B cell (primary cell): ENCODE measurements around the gene PPP2R5A. TPM values are rescaled to one million over a fixed set of nuclear protein-coding genes. Genes with fewer than 3 reads are reported as not detected.

Source experiments
- ATAC-seq: fragments of 200-7000 bp; cut with Tn5 transposase; one replicate; pipeline ENCODE4 v1.10.0; 2021; ENCODE audit warnings: low read depth, mild to moderate bottlenecking, moderate number of reproducible peaks, moderate library complexity
- CTCF ChIA-PET: fragments of 350-600 bp; sonication (Branson Sonifier 250); formaldehyde crosslinking; loops from one replicate; lab custom pipeline; 2021; ENCODE audit warnings: antibody characterized with exemption, inconsistent platforms; lab: Charles Lee
- POLR2A ChIA-PET: fragments of 350-600 bp; sonication (Branson Sonifier 250); formaldehyde crosslinking; loops from one replicate; lab custom pipeline; 2021; ENCODE audit warnings: antibody characterized with exemption; lab: Charles Lee
- DNase-seq: peaks from one replicate; pipeline ENCODE4 v3.0.0; 2013
- H2AFZ ChIP-seq: 2 replicates; pipeline ENCODE4 v1.6.1; 2012; ENCODE audit warnings: mild to moderate bottlenecking, low read depth, low read length; ENCODE audit not compliant: insufficient read depth, poor library complexity, severe bottlenecking
- H3K27ac ChIP-seq, 2 donors: 1 replicate in 1 of 2; 2 replicates in 1 of 2; pipeline ENCODE4 v1.5.1; 2012 to 2013; ENCODE audit warnings: low read length in 2 of 2, mild to moderate bottlenecking in 2 of 2, moderate library complexity in 1 of 2
- H3K27me3 ChIP-seq, 4 experiments: fragments of 200-600 bp in 1 of 4; sonication (generic) in 1 of 4; replicated peaks in 1 of 4; 1 replicate in 2 of 4; 2 replicates in 2 of 4; pipeline versions ENCODE4 v1.6.1 to v1.7.0; 2013 to 2016; ENCODE audit warnings: low read length in 3 of 4, mild to moderate bottlenecking in 2 of 4, mixed read lengths in 1 of 4, moderate library complexity in 1 of 4; ENCODE audit not compliant: insufficient read depth in 4 of 4, control insufficient read depth in 3 of 4; ENCODE audit errors: control extremely low read depth in 1 of 4
- H3K36me3 ChIP-seq, 2 experiments: replicated peaks in 1 of 2; 1 replicate in 1 of 2; 2 replicates in 1 of 2; pipeline versions ENCODE4 v1.6.1 to v1.7.1; 2013; ENCODE audit warnings: low read length in 1 of 2; ENCODE audit not compliant: insufficient read depth in 2 of 2, control insufficient read depth in 1 of 2; ENCODE audit errors: control extremely low read depth in 1 of 2, extremely low read depth in 1 of 2
- H3K4me1 ChIP-seq, 2 donors: fragments of 200-600 bp in 1 of 2; sonication (generic) in 1 of 2; 1 replicate in 1 of 2; 2 replicates in 1 of 2; pipeline versions ENCODE4 v1.5.1 to v1.6.1; 2013 to 2017; ENCODE audit warnings: low read length in 2 of 2; ENCODE audit not compliant: control insufficient read depth in 2 of 2, insufficient read depth in 2 of 2
- H3K4me2 ChIP-seq: replicated peaks from 2 replicates; pipeline ENCODE3; 2012; ENCODE audit warnings: mild to moderate bottlenecking, low read depth, low read length; ENCODE audit not compliant: poor library complexity, severe bottlenecking
- H3K4me3 ChIP-seq, 5 experiments: fragments of 200-600 bp in 1 of 5; sonication (generic) in 1 of 5; 1 replicate in 3 of 5; 2 replicates in 2 of 5; pipeline versions ENCODE4 v1.5.1 to v1.7.0; 2011 to 2016; ENCODE audit warnings: low read length in 4 of 5, mild to moderate bottlenecking in 4 of 5, low read depth in 2 of 5, control low read depth in 1 of 5, moderate library complexity in 1 of 5; ENCODE audit not compliant: insufficient read depth in 1 of 5; ENCODE audit errors: control extremely low read depth in 1 of 5, extremely low read depth in 1 of 5
- H3K79me2 ChIP-seq: fragments of 200-600 bp; sonication (generic); one replicate; pipeline ENCODE4 v1.6.0; 2016; ENCODE audit warnings: low read length; ENCODE audit not compliant: control insufficient read depth, insufficient read depth
- H3K9ac ChIP-seq: fragments of 200-600 bp; sonication (generic); 2 replicates; pipeline ENCODE4 v1.6.1; 2017; ENCODE audit warnings: mild to moderate bottlenecking, low read length, moderate library complexity
- H3K9me3 ChIP-seq, 3 donors: one replicate each; pipeline versions ENCODE4 v1.6.1 to v1.7.1; 2013; ENCODE audit warnings: low read length in 2 of 3; ENCODE audit not compliant: control insufficient read depth in 2 of 3, insufficient read depth in 1 of 3; ENCODE audit errors: control extremely low read depth in 1 of 3
- H4K20me1 ChIP-seq: 2 replicates; pipeline ENCODE4 v1.6.0; 2012; ENCODE audit warnings: mild to moderate bottlenecking, low read length; ENCODE audit not compliant: insufficient read depth, control insufficient read depth, poor library complexity, severe bottlenecking
- H3K27ac Mint-ChIP-seq: one replicate; pipeline ENCODE4 v1.8.0; 2021; ENCODE audit warnings: mixed read lengths
- H3K27me3 Mint-ChIP-seq: one replicate; pipeline ENCODE4 v1.8.0; 2021; ENCODE audit warnings: mixed read lengths
- H3K4me1 Mint-ChIP-seq: one replicate; pipeline ENCODE4 v1.8.0; 2021; ENCODE audit warnings: mixed read lengths
- H3K4me3 Mint-ChIP-seq: one replicate; pipeline ENCODE4 v1.8.0; 2021; ENCODE audit warnings: mixed read lengths
- H3K9me3 Mint-ChIP-seq: one replicate; pipeline ENCODE4 v1.8.0; 2022; ENCODE audit warnings: mixed read lengths; ENCODE audit not compliant: insufficient read depth
- EZH2 ChIP-seq: IDR thresholded peaks from 2 replicates; pipeline ENCODE4 v1.6.1; 2012; ENCODE audit warnings: borderline replicate concordance, low read depth, mild to moderate bottlenecking, moderate library complexity, low read length; ENCODE audit not compliant: insufficient read depth, poor library complexity, severe bottlenecking
- WGBS: methylation state at CpG from one replicate; pipeline ENCODE4 v1.1.5; 2013; ENCODE audit warnings: missing lambda C conversion rate; ENCODE audit not compliant: insufficient coverage; 5-methylcytosine and 5-hydroxymethylcytosine counted together
- intact Hi-C: fragments of 100-400 bp; cut with micrococcal nuclease; formaldehyde crosslinking; loops from one replicate; pipeline ENCODE4 v1.10.0; 2022
- polyA plus RNA-seq: library from polyadenylated mRNA; depleted of rRNA; stranded (reverse); fragments of >200 nt; gene quantifications from 2 replicates; pipeline ENCODE4 v1.2.3, GENCODE V29; 2012
- total RNA-seq, 2 donors: library from RNA; stranded (reverse); fragments of 120-200 nt in 1 of 2; gene quantifications; 1 replicate in 1 of 2; 2 replicates in 1 of 2; pipeline versions ENCODE4 v1.2.3 to v1.2.4, GENCODE V29; 2013 to 2022
- TF ChIP-seq, protein P1 (sequence below): fragments of 200-600 bp; IDR thresholded peaks from one replicate; pipeline ENCODE4 v1.8.0; 2022; ENCODE audit warnings: antibody characterized with exemption, mild to moderate bottlenecking

PPP2R5A gene
- total and polyA plus RNA-seq, 2 donors (not counting 1 experiment from before 2014, with no cell fraction given), result 22.4 to 43.4 TPM

DNA sequence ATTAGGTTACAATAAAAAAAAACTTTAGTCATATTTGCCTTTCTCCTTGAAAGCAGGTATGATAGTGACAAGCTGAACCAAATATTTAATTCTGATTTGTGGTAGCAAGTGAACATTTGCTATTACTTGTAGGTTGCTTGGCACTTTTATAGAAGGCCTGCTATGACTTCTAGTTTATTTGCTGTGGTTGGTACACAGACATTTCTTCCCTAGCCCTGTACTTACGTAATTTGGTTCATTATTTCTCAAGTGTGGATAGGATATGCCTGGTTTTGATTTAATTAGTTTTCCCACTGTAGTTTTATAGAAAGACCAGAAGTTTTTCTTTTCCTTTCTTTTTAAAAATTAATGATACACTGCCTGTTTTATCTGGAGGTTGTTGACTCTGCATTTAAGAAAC, 55.9 kb downstream of the PPP2R5A start:
- intact Hi-C loops, result no loop called here
- H3K9ac ChIP-seq, result no peak overlapping the region
- no peaks in the 10 kb centered on the region for H3K9me3 ChIP-seq
- H3K4me3 ChIP-seq, result no peak overlapping the region
- no peak overlapping the region for H3K27ac Mint-ChIP-seq
- ChIA-PET POLR2A (no interaction called here), CTCF (interaction anchor here (0.8 to 2.9 kb wide), 4 partner anchors 27 to 270 kb away, joined by 4 to 8 read pairs (median 6); no protein-coding TSS in a partner anchor)
- peaks cover 10% of the 10 kb centered on the region for H3K79me2 ChIP-seq
- no peaks in the 10 kb centered on the region for H3K27me3 Mint-ChIP-seq
- H3K9me3 Mint-ChIP-seq, result no peaks in the 10 kb centered on the region
- WGBS, result no CpG with 5 or more reads among the region's 1 CpG
- no peaks in the 10 kb centered on the region for H3K27me3 ChIP-seq
- no peaks in the 10 kb centered on the region for H3K4me1 Mint-ChIP-seq
- H3K4me3 Mint-ChIP-seq, result no peak overlapping the region
- DNase-seq (no peak), ATAC-seq (no peak)
- H3K4me1 ChIP-seq, result no peaks in the 10 kb centered on the region
- TF ChIP-seq, protein P1, sequence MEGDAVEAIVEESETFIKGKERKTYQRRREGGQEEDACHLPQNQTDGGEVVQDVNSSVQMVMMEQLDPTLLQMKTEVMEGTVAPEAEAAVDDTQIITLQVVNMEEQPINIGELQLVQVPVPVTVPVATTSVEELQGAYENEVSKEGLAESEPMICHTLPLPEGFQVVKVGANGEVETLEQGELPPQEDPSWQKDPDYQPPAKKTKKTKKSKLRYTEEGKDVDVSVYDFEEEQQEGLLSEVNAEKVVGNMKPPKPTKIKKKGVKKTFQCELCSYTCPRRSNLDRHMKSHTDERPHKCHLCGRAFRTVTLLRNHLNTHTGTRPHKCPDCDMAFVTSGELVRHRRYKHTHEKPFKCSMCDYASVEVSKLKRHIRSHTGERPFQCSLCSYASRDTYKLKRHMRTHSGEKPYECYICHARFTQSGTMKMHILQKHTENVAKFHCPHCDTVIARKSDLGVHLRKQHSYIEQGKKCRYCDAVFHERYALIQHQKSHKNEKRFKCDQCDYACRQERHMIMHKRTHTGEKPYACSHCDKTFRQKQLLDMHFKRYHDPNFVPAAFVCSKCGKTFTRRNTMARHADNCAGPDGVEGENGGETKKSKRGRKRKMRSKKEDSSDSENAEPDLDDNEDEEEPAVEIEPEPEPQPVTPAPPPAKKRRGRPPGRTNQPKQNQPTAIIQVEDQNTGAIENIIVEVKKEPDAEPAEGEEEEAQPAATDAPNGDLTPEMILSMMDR, result no peak
- TF ChIP-seq EZH2, result no peak
- no peaks in the 10 kb centered on the region for H4K20me1 ChIP-seq
- H2AFZ ChIP-seq, result no peak overlapping the region
- H3K27ac ChIP-seq, result no peak overlapping the region
- H3K4me2 ChIP-seq, result no peak overlapping the region
- peaks cover 10 to 34% of the 10 kb centered on the region in 2 experiments for H3K36me3 ChIP-seq

DNA sequence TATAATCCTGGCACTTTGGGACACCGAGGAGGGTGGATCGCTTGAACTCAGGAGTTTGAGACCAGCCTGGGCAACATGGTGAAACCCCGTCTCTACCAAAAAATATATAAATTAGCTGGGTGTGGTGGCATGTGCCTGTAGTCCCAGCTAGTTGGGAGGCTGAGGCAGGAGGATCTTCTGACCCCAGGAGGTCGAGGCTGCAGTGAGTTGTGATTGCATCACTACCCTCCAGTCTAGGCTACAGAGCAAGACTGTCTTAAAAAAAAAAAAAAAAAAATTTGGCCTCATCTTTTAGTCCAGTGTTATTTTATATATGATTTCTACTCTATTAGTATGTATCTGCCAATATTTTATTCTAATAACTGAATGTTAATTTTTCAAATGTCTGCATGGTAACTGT, 59.7 kb downstream of the PPP2R5A start:
- Mint-ChIP-seq H3K27ac (no peak overlapping the region), H3K4me1 (no peaks in the 10 kb centered on the region), H3K27me3 (no peaks in the 10 kb centered on the region), H3K9me3 (no peaks in the 10 kb centered on the region), H3K4me3 (no peak overlapping the region)
- no peak overlapping the region for H3K4me2 ChIP-seq
- H2AFZ ChIP-seq, result no peak overlapping the region
- CTCF ChIA-PET, result interaction anchor here (1.9 to 2.7 kb wide), 2 partner anchors 112 to 274 kb away, joined by 8 to 17 read pairs; no protein-coding TSS in a partner anchor
- H3K4me3 ChIP-seq, result no peak overlapping the region
- no peak overlapping the region for H3K9ac ChIP-seq
- H3K27me3 ChIP-seq, result no peaks in the 10 kb centered on the region
- H3K36me3 ChIP-seq, result peaks cover 7 to 48% of the 10 kb centered on the region in 2 experiments
- 100% methylated on average over 1 of the region's 4 CpGs for WGBS
- no peak for DNase-seq
- ATAC-seq, result no peak
- TF ChIP-seq, protein P1, result no peak
- TF ChIP-seq EZH2, result no peak
- peaks cover 4% of the 10 kb centered on the region for H4K20me1 ChIP-seq
- H3K27ac ChIP-seq, result no peak overlapping the region
- H3K9me3 ChIP-seq, result no peaks in the 10 kb centered on the region
- H3K4me1 ChIP-seq, result no peaks in the 10 kb centered on the region
- peaks cover 4% of the 10 kb centered on the region for H3K79me2 ChIP-seq
- POLR2A ChIA-PET, result no interaction called here
- intact Hi-C loops, result no loop called here
